HepG2 (cell line): ENCODE results near the gene NPEPL1. TPM values are rescaled to one million over a fixed set of nuclear protein-coding genes. Genes with fewer than 3 reads are reported as not detected.

ENCODE experiments used
- ATAC-seq: fragments of 200-7000 bp; cut with Tn5 transposase; 3 replicates; pipeline ENCODE4 v1.9.1; 2020; ENCODE audit warnings: mild to moderate bottlenecking, moderate library complexity
- BruUV-seq: library from RNA; stranded (reverse); fragments of 400-500 nt; replicated peaks from 2 replicates; lab custom pipeline; 2021; lab: Mats Ljungman, UMichigan
- CTCF ChIA-PET: fragments of 300-600 bp; formaldehyde crosslinking; extraction: SDS; loops from one replicate; lab custom pipeline; 2021; ENCODE audit warnings: low total read pairs, inconsistent platforms, low intra/inter-chr PET ratio; lab: Yijun Ruan, JAX
- POLR2A ChIA-PET: fragments of 350-600 bp; sonication (Branson Sonifier 250); formaldehyde crosslinking; loops from one replicate; lab custom pipeline; 2020; ENCODE audit warnings: antibody characterized with exemption, inconsistent platforms; lab: Yijun Ruan, JAX
- DNase-seq: peaks from one replicate; pipeline ENCODE4 v3.0.0-alpha.2; 2015; ENCODE audit warnings: low spot score
- FAIRE-seq: peaks from 3 replicates; lab custom pipeline; 2011; peaks lifted over from hg19 to GRCh38; lab: Jason Lieb, UNC
- H2AFZ ChIP-seq: one replicate; pipeline ENCODE4 v1.6.1; 2011; ENCODE audit warnings: low read length, inconsistent platforms
- H3K27ac ChIP-seq: fragments of 300-600 bp; 3 replicates; pipeline ENCODE4 v1.8.0; 2011; ENCODE audit warnings: mixed run types, mild to moderate bottlenecking, mixed read lengths, low read length, inconsistent platforms; ENCODE audit not compliant: insufficient read depth; ENCODE audit errors: extremely low read length
- H3K27me3 ChIP-seq, 2 experiments: fragments of 200-600 bp in 1 of 2; 2 replicates in 1 of 2; 3 replicates in 1 of 2; pipeline versions ENCODE4 v1.6.0 to v1.8.0; 2011; ENCODE audit warnings: low read length in 2 of 2, mild to moderate bottlenecking in 2 of 2, moderate library complexity in 2 of 2, inconsistent platforms in 1 of 2; ENCODE audit not compliant: insufficient read depth in 2 of 2, control insufficient read depth in 1 of 2
- H3K36me3 ChIP-seq, 2 experiments: fragments of 200-600 bp in 1 of 2; replicated peaks in 1 of 2; 2 replicates in 1 of 2; 3 replicates in 1 of 2; pipeline versions ENCODE4 v1.5.1 to v1.8.0; 2011; ENCODE audit warnings: low read length in 2 of 2, inconsistent platforms in 1 of 2; ENCODE audit not compliant: insufficient read depth in 2 of 2, control insufficient read depth in 1 of 2
- H3K4me1 ChIP-seq: 2 replicates; pipeline ENCODE4 v1.5.1; 2012; ENCODE audit warnings: low read length, inconsistent platforms; ENCODE audit not compliant: insufficient read depth
- H3K4me2 ChIP-seq: 2 replicates; pipeline ENCODE4 v1.6.0; 2011; ENCODE audit warnings: low read depth, low read length, inconsistent platforms
- H3K4me3 ChIP-seq, 3 experiments: fragments of 200-600 bp in 1 of 3; sonication (generic), shearing (Covaris generic) in 1 of 3; replicated peaks in 1 of 3; 2 replicates each; pipeline ENCODE4 v1.5.1; 2011 to 2016; ENCODE audit warnings: low read length in 3 of 3, inconsistent platforms in 2 of 3, low read depth in 2 of 3, mild to moderate bottlenecking in 2 of 3, control low read depth in 1 of 3, mixed read lengths in 1 of 3; ENCODE audit not compliant: insufficient read depth in 1 of 3
- H3K79me2 ChIP-seq: one replicate; pipeline ENCODE4 v1.6.1; 2011; ENCODE audit warnings: low read length, inconsistent platforms; ENCODE audit not compliant: insufficient read depth
- H3K9ac ChIP-seq: 2 replicates; pipeline ENCODE4 v1.6.0; 2011; ENCODE audit warnings: mild to moderate bottlenecking, low read depth, low read length, inconsistent platforms; ENCODE audit not compliant: insufficient read depth
- H3K9me3 ChIP-seq: 2 replicates; pipeline ENCODE4 v1.5.1; 2012; ENCODE audit warnings: mild to moderate bottlenecking, low read length
- H4K20me1 ChIP-seq: 2 replicates; pipeline ENCODE4 v1.6.0; 2011; ENCODE audit warnings: inconsistent platforms, mild to moderate bottlenecking, low read length, moderate library complexity; ENCODE audit not compliant: insufficient read depth
- ARID4A ChIP-seq: sonication (generic); formaldehyde crosslinking; IDR thresholded peaks from 2 replicates; pipeline ENCODE4 v1.5.0; 2020; ENCODE audit warnings: mild to moderate bottlenecking, missing genetic modification reagents, borderline replicate concordance
- NFAT5 ChIP-seq: sonication (generic); formaldehyde crosslinking; IDR thresholded peaks from 2 replicates; pipeline ENCODE4 v1.4.0; 2020; ENCODE audit warnings: missing genetic modification reagents
- NFKB2 ChIP-seq: sonication (generic); formaldehyde crosslinking; IDR thresholded peaks from 2 replicates; pipeline ENCODE4 v1.4.0; 2020; ENCODE audit warnings: missing genetic modification reagents, borderline replicate concordance
- SAFB2 ChIP-seq: sonication (generic); formaldehyde crosslinking; IDR thresholded peaks from 2 replicates; pipeline ENCODE4 v1.5.1; 2020; ENCODE audit warnings: missing genetic modification reagents, low read depth, mild to moderate bottlenecking, borderline replicate concordance
- THAP7 ChIP-seq: sonication (generic); formaldehyde crosslinking; IDR thresholded peaks from 2 replicates; pipeline ENCODE4 v1.8.1; 2023; ENCODE audit warnings: mild to moderate bottlenecking, missing genetic modification reagents
- ZNF430 ChIP-seq: sonication (generic); formaldehyde crosslinking; IDR thresholded peaks from 2 replicates; pipeline ENCODE4 v1.9.0; 2021; ENCODE audit warnings: mild to moderate bottlenecking, missing genetic modification reagents
- ZNF737 ChIP-seq: sonication (generic); formaldehyde crosslinking; IDR thresholded peaks from 2 replicates; pipeline ENCODE4 v1.5.0; 2020; ENCODE audit warnings: missing genetic modification reagents, mild to moderate bottlenecking, borderline replicate concordance
- whole genome bisulfite sequencing: methylation state at CpG from one replicate; pipeline ENCODE4 v1.1.6; 2017; ENCODE audit warnings: low lambda C conversion rate; 5-methylcytosine and 5-hydroxymethylcytosine counted together
- in situ Hi-C: cut with HindIII; loops from 2 replicates; pipeline ENCODE4 v1.10.0; 2017; ENCODE audit warnings: low pct_unique_long_range_greater_than_20kb; ENCODE audit not compliant: extremely low pct_ligation_motif_present
- intact Hi-C: fragments of 100-400 bp; cut with micrococcal nuclease; formaldehyde crosslinking; loops from one replicate; pipeline ENCODE4 v1.10.0; 2022; ENCODE audit not compliant: unreplicated experiment
- polyA plus RNA-seq, 8 experiments: library from polyadenylated mRNA; depleted of rRNA in 3 of 8; stranded (reverse) in 7 of 8; unstranded in 1 of 8; fragments of >200 nt; fragmentation: Illumina TruSeq in 4 of 8; extraction: Trizol in 4 of 8; gene quantifications; 2 replicates each; pipeline versions ENCODE4 v1.2.1 to v1.2.3, GENCODE V29; 2011 to 2016; ENCODE audit warnings: low read depth in 4 of 8, missing spikeins in 1 of 8, mixed read lengths in 1 of 8; ENCODE audit not compliant: insufficient read depth in 1 of 8
- total RNA-seq, 5 experiments: library from RNA; depleted of rRNA; stranded (reverse); fragments of >200 nt; fragmentation: Illumina TruSeq; extraction: Trizol; gene quantifications; 2 replicates each; pipeline ENCODE4 v1.2.3, GENCODE V29; 2016; ENCODE audit warnings: low read depth in 1 of 5
- TF ChIP-seq, protein P1 (sequence below): fragments of 450-650 bp; IDR thresholded peaks from 2 replicates; pipeline ENCODE4 v1.6.1; 2016
- TF ChIP-seq, protein P2 (sequence below): sonication (generic); formaldehyde crosslinking; IDR thresholded peaks from 2 replicates; pipeline ENCODE4 v1.5.1; 2020; ENCODE audit warnings: mild to moderate bottlenecking, moderate library complexity, missing genetic modification reagents

Gene NPEPL1
- total and polyA plus RNA-seq, 2 of the 13 experiments (the other 11 are each of a cell fraction or from before 2014, with no cell fraction given), result 4.1 to 7.5 TPM

DNA sequence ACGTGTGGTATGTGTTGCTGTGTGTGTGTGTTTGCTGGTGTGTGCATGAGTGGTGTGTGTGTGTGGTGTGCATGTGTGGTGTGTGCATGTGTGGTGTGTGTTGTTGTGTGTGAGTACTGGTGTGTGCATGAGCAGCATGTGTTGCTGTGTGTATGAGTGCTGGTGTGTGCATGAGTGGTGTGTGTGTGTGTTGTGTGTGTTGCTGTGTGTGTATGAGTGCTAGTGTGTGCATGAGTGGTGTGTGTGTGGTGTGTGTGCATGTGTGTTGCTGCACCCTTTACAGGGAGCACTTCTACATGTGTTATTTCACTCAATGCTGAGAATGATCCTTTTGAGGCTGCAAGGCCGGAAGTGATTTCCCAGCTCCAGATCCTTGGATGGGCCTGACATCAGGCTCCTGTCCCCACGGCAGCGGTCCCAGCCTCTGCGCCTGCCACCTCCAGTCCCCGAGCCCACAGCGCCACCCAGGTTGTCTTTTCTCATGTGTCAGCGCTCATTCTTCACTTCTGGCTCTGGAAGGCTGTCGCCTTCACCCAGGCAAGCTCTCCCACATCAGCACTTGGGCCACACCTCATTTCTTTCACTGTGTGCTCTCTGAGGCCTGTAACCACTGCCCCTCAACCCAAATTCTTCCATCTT, 2.6 kb downstream of the NPEPL1 start:
- no peaks in the 10 kb centered on the region for H4K20me1 ChIP-seq
- WGBS, result 93% methylated on average over 8 of the region's 9 CpGs
- CTCF ChIA-PET, result no interaction called here
- intact Hi-C loops (no loop called here), in situ Hi-C loops (no loop called here)
- no peak overlapping the region for H3K4me3 ChIP-seq
- POLR2A ChIA-PET, result no interaction called here
- DNase-seq (no peak), ATAC-seq (no peak), FAIRE-seq (peak; percentile 82)
- no peak overlapping the region for H2AFZ ChIP-seq
- H3K4me1 ChIP-seq, result no peaks in the 10 kb centered on the region
- H3K9me3 ChIP-seq, result no peaks in the 10 kb centered on the region
- peaks cover 18 to 24% of the 10 kb centered on the region in 2 experiments; a peak in 4 of 5 replicates for H3K36me3 ChIP-seq
- no peaks in the 10 kb centered on the region for H3K79me2 ChIP-seq
- no peak overlapping the region for H3K27ac ChIP-seq
- BruUV-seq, result no TSS peak
- no peak overlapping the region for H3K4me2 ChIP-seq
- no peak overlapping the region for H3K9ac ChIP-seq
- no peaks in the 10 kb centered on the region for H3K27me3 ChIP-seq
- TF ChIP-seq, protein P1, sequence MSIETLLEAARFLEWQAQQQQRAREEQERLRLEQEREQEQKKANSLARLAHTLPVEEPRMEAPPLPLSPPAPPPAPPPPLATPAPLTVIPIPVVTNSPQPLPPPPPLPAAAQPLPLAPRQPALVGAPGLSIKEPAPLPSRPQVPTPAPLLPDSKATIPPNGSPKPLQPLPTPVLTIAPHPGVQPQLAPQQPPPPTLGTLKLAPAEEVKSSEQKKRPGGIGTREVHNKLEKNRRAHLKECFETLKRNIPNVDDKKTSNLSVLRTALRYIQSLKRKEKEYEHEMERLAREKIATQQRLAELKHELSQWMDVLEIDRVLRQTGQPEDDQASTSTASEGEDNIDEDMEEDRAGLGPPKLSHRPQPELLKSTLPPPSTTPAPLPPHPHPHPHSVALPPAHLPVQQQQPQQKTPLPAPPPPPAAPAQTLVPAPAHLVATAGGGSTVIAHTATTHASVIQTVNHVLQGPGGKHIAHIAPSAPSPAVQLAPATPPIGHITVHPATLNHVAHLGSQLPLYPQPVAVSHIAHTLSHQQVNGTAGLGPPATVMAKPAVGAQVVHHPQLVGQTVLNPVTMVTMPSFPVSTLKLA, result peak; percentile 63
- no peak for TF ChIP-seq SAFB2
- TF ChIP-seq ZNF737, result no peak
- no peak for TF ChIP-seq ARID4A (CRISPR knock-in tag)
- TF ChIP-seq, protein P2, sequence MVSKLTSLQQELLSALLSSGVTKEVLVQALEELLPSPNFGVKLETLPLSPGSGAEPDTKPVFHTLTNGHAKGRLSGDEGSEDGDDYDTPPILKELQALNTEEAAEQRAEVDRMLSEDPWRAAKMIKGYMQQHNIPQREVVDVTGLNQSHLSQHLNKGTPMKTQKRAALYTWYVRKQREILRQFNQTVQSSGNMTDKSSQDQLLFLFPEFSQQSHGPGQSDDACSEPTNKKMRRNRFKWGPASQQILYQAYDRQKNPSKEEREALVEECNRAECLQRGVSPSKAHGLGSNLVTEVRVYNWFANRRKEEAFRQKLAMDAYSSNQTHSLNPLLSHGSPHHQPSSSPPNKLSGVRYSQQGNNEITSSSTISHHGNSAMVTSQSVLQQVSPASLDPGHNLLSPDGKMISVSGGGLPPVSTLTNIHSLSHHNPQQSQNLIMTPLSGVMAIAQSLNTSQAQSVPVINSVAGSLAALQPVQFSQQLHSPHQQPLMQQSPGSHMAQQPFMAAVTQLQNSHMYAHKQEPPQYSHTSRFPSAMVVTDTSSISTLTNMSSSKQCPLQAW, result no peak
- no peak for TF ChIP-seq NFKB2
- TF ChIP-seq ZNF430 (CRISPR knock-in tag), result no peak
- TF ChIP-seq THAP7, result no peak
- TF ChIP-seq NFAT5, result no peak
